ENCODE results near the gene HEBP2.

Gene HEBP2

GRCh38 chr6:138426500-138427123 is 22.6 kb downstream of the HEBP2 start:
- Mint-ChIP-seq H3K36me3 (ENCODE audit: low read depth) (no peaks in the 10 kb centered on the region), H3K9me3 (no peaks in the 10 kb centered on the region), H3K4me1 (peaks cover 5% of the 10 kb centered on the region), H3K27me3 (peaks cover 2% of the 10 kb centered on the region), H3K4me3 (no peak overlapping the region), H3K27ac (no peak overlapping the region)
- no peak for DNase-seq
- no peak for ATAC-seq

GRCh38 chr6:138427701-138428100 is 23.7 kb downstream of the HEBP2 start:
- ATAC-seq, result no peak
- Mint-ChIP-seq H3K27ac (no peak overlapping the region), H3K27me3 (peaks cover 2% of the 10 kb centered on the region), H3K4me3 (no peak overlapping the region), H3K4me1 (peaks cover 5% of the 10 kb centered on the region), H3K36me3 (ENCODE audit: low read depth) (no peaks in the 10 kb centered on the region), H3K9me3 (no peaks in the 10 kb centered on the region)
- no peak for DNase-seq

- DNase-seq (no peak), ATAC-seq (no peak)
- H3K27ac Mint-ChIP-seq, result no peak overlapping the region
- H3K9me3 Mint-ChIP-seq, result no peaks in the 10 kb centered on the region
- H3K36me3 Mint-ChIP-seq (ENCODE audit: low read depth), result no peaks in the 10 kb centered on the region
- H3K27me3 Mint-ChIP-seq, result peaks cover 2% of the 10 kb centered on the region
- no peak overlapping the region for H3K4me3 Mint-ChIP-seq
- no peaks in the 10 kb centered on the region for H3K4me1 Mint-ChIP-seq
These were observed 25.0 kb downstream of the HEBP2 start for GRCh38 chr6:138428944-138429598.

- H3K9me3 Mint-ChIP-seq, result no peaks in the 10 kb centered on the region
- peaks cover 2% of the 10 kb centered on the region for H3K27me3 Mint-ChIP-seq
- ATAC-seq (no peak), DNase-seq (no peak)
- no peaks in the 10 kb centered on the region for H3K4me1 Mint-ChIP-seq
- H3K36me3 Mint-ChIP-seq (ENCODE audit: low read depth), result no peaks in the 10 kb centered on the region
- H3K4me3 Mint-ChIP-seq, result no peak overlapping the region
- no peak overlapping the region for H3K27ac Mint-ChIP-seq
These were observed 25.7 kb downstream of the HEBP2 start for GRCh38 chr6:138429761-138430160.

- no peaks in the 10 kb centered on the region for H3K9me3 Mint-ChIP-seq
- H3K27ac Mint-ChIP-seq, result no peak overlapping the region
- no peak overlapping the region for H3K4me3 Mint-ChIP-seq
- H3K27me3 Mint-ChIP-seq, result no peaks in the 10 kb centered on the region
- ATAC-seq, result no peak
- DNase-seq, result no peak
- no peaks in the 10 kb centered on the region for H3K4me1 Mint-ChIP-seq
- no peaks in the 10 kb centered on the region for H3K36me3 Mint-ChIP-seq (ENCODE audit: low read depth)
These were observed 26.5 kb downstream of the HEBP2 start for GRCh38 chr6:138430361-138431145.

- no peaks in the 10 kb centered on the region for H3K4me1 Mint-ChIP-seq
- H3K27me3 Mint-ChIP-seq, result no peaks in the 10 kb centered on the region
- no peak for DNase-seq
- no peak for ATAC-seq
- no peak overlapping the region for H3K4me3 Mint-ChIP-seq
- no peaks in the 10 kb centered on the region for H3K9me3 Mint-ChIP-seq
- no peaks in the 10 kb centered on the region for H3K36me3 Mint-ChIP-seq (ENCODE audit: low read depth)
- no peak overlapping the region for H3K27ac Mint-ChIP-seq
These were observed 27.4 kb downstream of the HEBP2 start for GRCh38 chr6:138431256-138432062.

GRCh38 chr6:138432063-138432356 is 28.0 kb downstream of the HEBP2 start:
- H3K36me3 Mint-ChIP-seq (ENCODE audit: low read depth), result no peaks in the 10 kb centered on the region
- no peaks in the 10 kb centered on the region for H3K4me1 Mint-ChIP-seq
- DNase-seq, result no peak
- H3K9me3 Mint-ChIP-seq, result no peaks in the 10 kb centered on the region
- no peak overlapping the region for H3K27ac Mint-ChIP-seq
- no peaks in the 10 kb centered on the region for H3K27me3 Mint-ChIP-seq
- no peak for ATAC-seq
- H3K4me3 Mint-ChIP-seq, result no peak overlapping the region

- Mint-ChIP-seq H3K9me3 (no peaks in the 10 kb centered on the region), H3K36me3 (ENCODE audit: low read depth) (no peaks in the 10 kb centered on the region), H3K4me3 (no peak overlapping the region), H3K27me3 (no peaks in the 10 kb centered on the region), H3K4me1 (no peaks in the 10 kb centered on the region), H3K27ac (no peak overlapping the region)
- ATAC-seq (no peak), DNase-seq (no peak)
These were observed 30.1 kb downstream of the HEBP2 start for GRCh38 chr6:138434096-138434495.

- Mint-ChIP-seq H3K9me3 (no peaks in the 10 kb centered on the region), H3K27ac (no peak overlapping the region), H3K27me3 (no peaks in the 10 kb centered on the region), H3K4me3 (no peak overlapping the region), H3K4me1 (no peaks in the 10 kb centered on the region), H3K36me3 (ENCODE audit: low read depth) (no peaks in the 10 kb centered on the region)
- ATAC-seq, result no peak
- DNase-seq, result no peak
These were observed 30.9 kb downstream of the HEBP2 start for GRCh38 chr6:138434925-138435324.

GRCh38 chr6:138439546-138439945 is 35.5 kb downstream of the HEBP2 start:
- Mint-ChIP-seq H3K36me3 (ENCODE audit: low read depth) (no peaks in the 10 kb centered on the region), H3K9me3 (no peaks in the 10 kb centered on the region), H3K4me1 (no peaks in the 10 kb centered on the region), H3K27ac (no peak overlapping the region), H3K4me3 (no peak overlapping the region), H3K27me3 (no peaks in the 10 kb centered on the region)
- DNase-seq (no peak), ATAC-seq (no peak)

GRCh38 chr6:138440296-138440695 is 36.3 kb downstream of the HEBP2 start:
- no peak overlapping the region for H3K4me3 Mint-ChIP-seq
- H3K27me3 Mint-ChIP-seq, result no peaks in the 10 kb centered on the region

GRCh38 chr6:138440758-138441357 is 36.8 kb downstream of the HEBP2 start:
- DNase-seq (no peak), ATAC-seq (no peak)
- Mint-ChIP-seq H3K9me3 (no peaks in the 10 kb centered on the region), H3K4me1 (no peaks in the 10 kb centered on the region), H3K27me3 (no peaks in the 10 kb centered on the region), H3K4me3 (no peak overlapping the region), H3K36me3 (ENCODE audit: low read depth) (no peaks in the 10 kb centered on the region), H3K27ac (no peak overlapping the region)

More at GRCh38 chr6:138440296-138440695, 36.3 kb downstream of the HEBP2 start:
- DNase-seq (no peak), ATAC-seq (no peak)
- H3K27ac Mint-ChIP-seq, result no peak overlapping the region
- H3K9me3 Mint-ChIP-seq, result no peaks in the 10 kb centered on the region
- H3K36me3 Mint-ChIP-seq (ENCODE audit: low read depth), result no peaks in the 10 kb centered on the region
- no peaks in the 10 kb centered on the region for H3K4me1 Mint-ChIP-seq

GRCh38 chr6:138441965-138442364 is 37.9 kb downstream of the HEBP2 start:
- H3K27ac Mint-ChIP-seq, result no peak overlapping the region
- H3K36me3 Mint-ChIP-seq (ENCODE audit: low read depth), result no peaks in the 10 kb centered on the region
- no peaks in the 10 kb centered on the region for H3K9me3 Mint-ChIP-seq
- ATAC-seq (no peak), DNase-seq (no peak)
- no peaks in the 10 kb centered on the region for H3K4me1 Mint-ChIP-seq
- H3K4me3 Mint-ChIP-seq, result no peak overlapping the region
- H3K27me3 Mint-ChIP-seq, result no peaks in the 10 kb centered on the region

- no peak overlapping the region for H3K27ac Mint-ChIP-seq
- ATAC-seq, result no peak
- no peak overlapping the region for H3K4me3 Mint-ChIP-seq
- H3K27me3 Mint-ChIP-seq, result no peaks in the 10 kb centered on the region
- no peaks in the 10 kb centered on the region for H3K9me3 Mint-ChIP-seq
- H3K4me1 Mint-ChIP-seq, result no peaks in the 10 kb centered on the region
- no peaks in the 10 kb centered on the region for H3K36me3 Mint-ChIP-seq (ENCODE audit: low read depth)
- DNase-seq, result no peak
These were observed 38.6 kb downstream of the HEBP2 start for GRCh38 chr6:138442663-138443062.
